Measurements from ENCODE around the gene LMO1.

Gene LMO1

DNA sequence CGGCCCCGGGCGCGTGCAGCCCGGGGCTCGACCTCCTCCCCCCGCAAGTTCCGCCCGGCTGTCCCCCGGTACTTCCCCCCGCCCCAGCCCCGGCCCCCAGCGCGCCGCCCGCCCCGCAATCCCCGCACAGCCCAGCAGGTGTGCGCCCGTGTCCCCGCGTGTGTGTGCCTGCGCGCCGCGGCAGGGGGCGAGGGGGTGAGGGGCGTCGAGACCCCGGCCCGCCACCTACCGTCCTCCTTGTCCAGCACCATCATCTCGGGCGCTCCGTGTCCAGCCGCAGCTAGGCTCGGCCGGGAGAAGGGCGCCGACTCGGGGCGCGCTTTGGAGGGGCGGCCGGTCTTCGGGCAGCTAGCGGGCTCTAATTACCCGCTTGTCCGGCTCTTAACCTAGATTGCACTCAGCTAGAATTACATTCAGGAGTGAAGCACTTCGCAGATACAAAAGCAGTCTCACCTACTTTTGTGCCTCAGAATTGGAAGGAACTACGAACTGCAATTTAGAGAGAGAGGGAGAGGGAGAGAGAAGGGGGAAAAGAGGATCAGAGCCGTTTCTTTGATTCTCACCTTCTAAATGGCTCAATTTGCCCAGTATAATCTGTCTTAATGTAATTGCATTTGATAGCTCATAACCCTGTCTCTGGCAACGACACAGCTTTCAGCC, 439 bp downstream of the LMO1 start:
- no peak for DNase-seq (ENCODE audit: low spot score)

DNA sequence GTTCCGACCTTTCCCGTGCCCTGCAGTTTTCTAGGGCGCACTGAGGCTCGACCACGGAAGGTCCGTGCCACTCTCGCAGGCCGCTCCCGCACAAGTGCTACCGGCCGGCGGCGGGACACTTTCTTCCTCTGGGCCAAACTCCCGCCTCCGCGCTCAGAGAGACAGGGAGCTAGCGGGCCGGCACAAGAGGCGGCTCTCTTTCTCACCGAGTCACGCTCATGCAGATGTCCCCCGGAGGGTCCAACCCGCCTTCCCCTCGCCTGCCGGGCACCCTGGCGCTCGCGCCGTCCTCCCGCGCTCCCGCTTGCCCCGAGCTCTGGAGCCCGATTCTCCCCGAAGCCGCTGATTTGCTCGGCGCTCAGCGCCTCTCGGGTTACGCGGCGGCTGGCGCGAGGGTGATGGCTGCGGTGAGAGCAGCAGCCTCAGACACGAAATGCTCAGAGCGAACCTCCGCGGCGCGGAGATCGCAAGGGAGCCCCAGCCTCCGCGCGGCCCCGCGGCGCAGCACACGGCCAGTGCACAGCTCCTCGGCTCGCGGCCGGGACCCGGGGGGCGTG, 1.0 kb downstream of the LMO1 start:
- DNase-seq (ENCODE audit: low spot score), result peak; percentile 71

DNA sequence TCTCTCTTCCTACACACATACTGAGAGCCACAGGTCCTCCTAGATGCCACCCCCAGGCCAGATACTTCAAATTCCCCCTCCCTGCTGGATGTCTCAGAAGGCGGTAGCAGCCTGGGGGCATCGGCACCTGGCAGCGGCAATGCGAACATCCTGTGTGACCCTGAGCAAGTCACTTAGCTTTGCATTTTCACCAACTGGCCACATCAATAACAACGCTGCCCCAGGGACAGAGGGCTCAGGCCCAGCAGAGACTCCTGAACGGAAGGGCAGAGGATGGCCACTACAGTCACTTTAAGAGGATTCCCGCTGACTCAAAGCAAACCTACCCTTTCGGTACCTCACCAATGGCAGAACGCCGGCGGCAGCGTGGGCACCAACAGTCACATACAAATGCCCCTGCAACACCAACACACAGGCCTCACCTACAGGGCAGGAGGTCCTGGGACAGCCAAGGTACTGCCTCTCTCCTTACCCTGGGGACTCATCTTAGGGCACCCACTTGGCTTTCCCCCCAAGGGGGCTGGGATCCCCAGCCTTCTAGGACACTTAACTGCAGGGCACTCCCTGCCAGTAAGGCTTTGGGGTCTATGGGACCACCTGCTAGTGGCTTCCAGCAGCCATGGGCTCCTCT, 1.6 kb downstream of the LMO1 start:
- no peak for DNase-seq (ENCODE audit: low spot score)

DNA sequence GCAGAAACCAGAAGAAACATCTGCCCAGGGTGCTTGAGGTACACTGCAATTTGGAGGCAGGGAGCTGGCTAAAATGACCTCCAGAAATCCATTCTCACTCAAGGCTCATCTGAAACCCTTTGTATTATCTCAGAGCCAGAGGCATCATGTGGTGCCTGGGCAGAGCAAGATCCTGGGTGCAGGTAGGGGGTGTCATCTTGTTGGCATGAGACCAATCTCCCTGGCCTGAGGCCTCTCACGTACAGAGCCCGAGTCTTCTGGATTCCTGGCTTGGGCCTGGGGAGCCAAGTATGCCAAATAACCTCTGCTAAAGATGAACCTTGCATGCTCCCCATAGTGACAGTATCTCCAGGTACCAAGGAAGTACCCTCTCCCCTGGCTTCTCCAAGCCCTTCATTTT, 2.4 kb downstream of the LMO1 start:
- DNase-seq (ENCODE audit: low spot score), result no peak

DNA sequence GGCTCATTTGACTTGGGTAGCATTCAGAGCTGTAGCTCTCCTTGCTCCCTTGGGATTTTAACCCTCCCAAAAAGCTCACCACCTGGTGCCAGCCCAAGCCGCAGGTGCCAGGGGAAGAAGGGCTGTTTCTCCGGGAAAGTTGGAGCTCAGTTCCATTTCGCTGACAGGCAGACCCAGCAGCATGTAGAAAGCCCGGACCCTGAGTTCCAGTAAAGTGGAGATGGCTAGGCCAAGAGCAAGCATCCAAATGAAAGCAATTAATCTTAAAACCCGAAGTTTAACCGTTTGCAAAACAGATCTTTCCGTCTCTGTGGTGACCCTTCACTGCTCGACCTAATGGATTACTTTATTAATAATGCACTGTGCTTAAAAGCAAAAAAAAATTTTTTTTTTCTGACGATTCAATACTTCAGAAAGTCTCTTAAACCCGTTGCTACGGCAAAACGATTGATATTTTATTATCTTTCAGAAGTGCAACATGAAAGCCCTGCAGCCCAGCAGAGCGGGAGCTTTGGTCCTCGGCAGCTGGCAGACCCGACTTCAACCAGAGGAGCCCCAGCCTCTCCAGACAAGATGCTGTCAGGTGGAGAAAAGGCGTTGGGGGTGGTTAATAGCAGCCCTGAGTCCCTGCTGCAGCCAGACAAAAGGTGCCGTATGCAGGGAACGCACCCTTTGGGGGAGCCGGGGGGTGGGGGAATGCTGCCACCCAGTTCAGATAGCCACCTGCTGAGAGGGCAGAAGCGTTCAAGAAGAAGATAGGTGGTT, 3.3 kb downstream of the LMO1 start:
- no peak for DNase-seq (ENCODE audit: low spot score)

DNA sequence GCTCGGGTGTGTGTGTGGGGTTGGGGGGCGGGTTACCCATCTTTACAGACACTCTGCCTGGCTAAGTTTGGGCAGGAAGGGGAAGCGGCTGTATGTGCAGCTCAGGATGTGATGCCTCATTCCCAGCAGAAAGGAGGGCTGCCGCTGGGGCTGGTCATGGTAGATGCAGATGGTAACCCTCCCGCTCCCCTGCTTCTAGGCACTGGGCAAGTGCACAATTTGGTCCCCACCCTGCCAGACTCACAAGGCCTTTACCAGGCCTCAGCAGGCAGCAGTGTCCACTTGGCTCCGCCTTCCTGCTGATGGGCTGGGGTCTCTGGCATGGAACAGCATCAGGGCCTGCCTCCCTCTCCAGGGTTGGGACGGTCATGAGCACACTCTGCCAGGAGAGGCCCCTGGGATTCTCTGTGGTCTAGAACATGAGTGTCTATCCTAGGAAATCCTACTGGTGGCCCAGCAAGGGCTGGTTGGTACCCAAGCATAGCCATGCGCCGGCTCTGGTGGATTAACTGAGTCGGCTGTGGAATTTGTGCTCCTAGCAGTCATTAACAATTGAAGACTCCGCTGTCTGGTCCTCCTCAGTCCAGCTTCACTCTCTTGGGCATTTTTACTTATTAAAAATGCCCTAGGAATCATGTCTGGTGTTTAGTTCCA, 4.2 kb downstream of the LMO1 start:
- no peak for DNase-seq (ENCODE audit: low spot score)

DNA sequence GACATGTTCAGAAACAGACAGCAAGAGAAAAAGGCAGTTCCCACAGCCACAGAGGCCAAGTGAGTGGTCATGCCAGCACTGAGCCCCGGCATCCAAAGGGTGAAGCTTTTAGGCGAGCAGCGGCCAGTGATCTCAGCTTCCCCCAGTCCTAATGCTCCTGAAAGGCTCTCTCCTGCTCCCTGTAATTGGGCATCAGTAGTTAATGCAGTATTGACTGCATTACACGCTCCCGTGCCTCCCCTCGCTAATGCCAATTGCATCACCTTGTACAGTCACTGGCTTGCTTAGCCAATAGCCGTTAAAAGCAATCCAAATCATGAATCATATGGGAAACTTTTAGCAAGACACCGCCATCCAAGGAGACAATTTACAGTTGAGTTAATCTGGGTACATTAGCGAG, 4.9 kb downstream of the LMO1 start:
- no peak for DNase-seq (ENCODE audit: low spot score)

DNA sequence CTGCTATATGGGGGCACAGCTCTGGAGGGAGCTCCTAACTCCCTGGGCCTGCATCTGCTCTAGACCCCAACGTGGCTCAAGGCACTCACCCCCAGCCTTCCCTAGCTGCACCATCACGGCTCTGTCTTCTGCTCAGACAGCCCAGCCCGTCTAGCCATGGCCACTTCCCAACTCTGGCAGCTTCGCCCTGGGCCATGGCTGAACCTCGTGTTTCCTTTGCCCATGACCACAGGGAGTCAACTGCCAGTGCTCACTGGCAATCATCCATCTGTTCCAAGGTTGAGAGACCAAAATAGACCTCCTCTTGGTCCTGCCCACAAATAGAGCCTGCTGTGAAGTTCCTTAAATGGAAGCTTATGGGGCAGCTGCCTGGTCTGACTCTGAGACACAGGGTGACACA, 5.4 kb downstream of the LMO1 start:
- DNase-seq (ENCODE audit: low spot score), result no peak

DNA sequence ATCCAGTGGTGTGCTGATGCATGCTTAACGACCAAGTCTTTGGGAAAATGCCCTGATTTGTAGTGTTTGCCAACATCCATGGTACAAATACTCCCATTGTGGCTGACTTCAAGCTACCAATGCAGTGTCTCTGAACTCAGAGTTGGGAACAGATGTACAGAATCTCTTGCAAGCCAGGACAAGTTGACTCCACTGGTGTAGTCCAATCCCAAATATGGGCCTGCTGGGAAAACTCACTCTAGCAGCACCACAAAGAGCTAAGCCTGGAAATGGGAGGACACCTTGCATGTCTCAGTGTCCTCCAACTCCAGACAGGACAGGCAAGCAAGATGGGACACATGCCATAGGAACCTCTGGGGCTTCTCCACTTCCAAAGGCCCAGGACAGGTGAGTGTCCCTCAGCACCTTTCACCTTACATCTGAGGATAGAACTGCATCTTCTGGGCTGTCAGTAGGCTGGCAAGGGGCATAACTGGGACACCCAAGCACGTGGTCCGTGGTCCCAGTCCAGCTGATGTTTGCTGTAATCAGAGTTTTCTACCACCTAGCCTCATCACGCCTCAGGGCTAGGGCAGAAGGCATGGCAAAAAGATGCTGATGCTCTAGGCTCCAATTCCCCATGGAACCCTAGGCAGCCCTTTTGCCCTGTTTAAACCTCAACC, 6.5 kb downstream of the LMO1 start:
- no peak for DNase-seq (ENCODE audit: low spot score)

DNA sequence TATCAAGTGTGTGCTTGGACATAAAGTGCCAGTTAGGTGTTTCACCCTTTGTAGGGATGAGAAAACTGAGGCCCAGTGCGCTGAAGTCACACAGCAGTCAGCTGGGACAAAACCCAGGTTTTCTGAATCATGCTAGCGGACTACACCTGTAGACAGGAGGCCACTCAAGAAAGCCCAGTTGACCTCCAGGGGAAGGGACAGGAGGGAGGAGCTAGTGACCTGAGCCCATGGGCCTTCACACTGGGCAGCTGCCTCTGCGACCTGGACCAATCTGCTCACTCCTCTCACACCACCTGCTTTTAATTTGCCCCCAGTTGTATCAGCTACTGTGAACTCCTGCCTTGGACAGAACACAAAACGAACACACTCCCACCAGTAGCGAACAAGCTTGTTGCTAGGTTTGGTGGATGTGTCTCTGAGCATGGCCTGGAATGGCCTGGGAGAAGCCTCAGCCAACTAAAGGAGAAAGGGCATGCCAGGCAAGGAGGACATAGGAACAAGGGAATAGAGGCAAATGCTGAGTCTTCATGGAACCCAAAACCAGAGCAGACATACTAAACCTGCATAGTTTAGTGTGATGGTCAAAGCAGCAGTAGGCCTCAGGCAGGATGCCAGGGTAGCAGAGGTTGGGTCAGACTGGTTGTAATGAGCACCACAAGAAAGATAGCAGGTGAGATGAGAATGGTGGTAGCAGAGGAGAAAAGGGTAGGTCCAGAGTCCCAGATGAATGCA, 7.2 kb downstream of the LMO1 start:
- no peak for DNase-seq (ENCODE audit: low spot score)

DNA sequence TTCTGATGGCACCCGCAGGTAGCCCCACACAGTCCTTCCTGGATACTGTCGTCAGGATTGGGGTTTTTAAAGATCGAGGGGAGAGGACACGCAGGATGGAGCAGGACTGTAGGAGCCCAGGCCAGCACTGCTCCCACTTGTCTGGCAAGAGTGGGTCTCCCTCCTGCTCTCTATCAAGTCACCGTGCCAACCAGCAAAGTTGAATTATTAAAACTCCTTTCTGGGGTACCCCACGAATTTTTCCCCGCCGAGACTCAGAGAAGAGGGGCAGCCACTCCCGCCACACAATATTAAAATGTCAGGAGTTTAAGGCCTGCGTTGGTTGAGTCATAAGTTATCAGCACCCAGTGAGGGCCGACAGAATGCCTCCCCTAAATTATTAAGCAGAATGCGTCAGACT, 10.1 kb downstream of the LMO1 start:
- no peak for DNase-seq (ENCODE audit: low spot score)

DNA sequence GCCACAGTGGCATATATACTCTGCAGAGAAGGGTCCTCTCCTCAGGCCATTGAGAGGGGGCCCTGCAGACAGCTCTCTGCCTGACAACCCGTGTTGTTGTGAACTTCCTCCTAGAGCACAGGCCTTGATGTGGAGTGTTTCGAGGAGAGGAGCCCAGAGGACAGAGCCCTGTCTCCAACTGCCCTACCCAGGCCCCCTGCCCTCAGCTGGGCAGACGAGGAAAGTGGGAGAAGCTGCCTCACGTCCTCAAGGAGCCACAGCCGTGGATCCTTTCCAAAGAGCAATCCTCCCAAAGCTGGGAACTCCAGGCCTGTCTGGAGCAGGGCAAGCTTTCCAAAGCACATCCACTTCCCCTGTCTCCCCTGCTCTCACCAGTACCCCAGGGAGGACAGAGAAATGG, 10.7 kb downstream of the LMO1 start:
- no peak for DNase-seq (ENCODE audit: low spot score)

DNA sequence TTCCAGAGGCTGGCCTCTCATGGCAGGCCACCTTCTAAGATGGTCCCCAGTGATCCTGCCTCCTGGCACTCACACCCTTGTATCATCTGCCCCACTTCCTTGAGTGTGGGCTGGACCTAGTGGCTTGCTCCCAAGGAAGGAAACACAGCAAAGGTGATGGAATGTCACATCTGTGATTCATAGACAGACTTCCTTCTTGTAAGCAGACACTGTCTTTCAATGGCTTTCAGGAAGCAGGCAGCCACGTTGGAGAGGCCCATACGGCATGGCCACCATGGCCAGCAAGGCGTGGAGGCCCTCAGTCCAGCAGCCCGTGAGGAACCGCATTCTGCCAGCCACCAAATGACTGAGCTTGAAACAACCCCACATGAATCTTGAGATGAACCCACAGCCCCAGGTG, 11.3 kb downstream of the LMO1 start:
- no peak for DNase-seq (ENCODE audit: low spot score)

DNA sequence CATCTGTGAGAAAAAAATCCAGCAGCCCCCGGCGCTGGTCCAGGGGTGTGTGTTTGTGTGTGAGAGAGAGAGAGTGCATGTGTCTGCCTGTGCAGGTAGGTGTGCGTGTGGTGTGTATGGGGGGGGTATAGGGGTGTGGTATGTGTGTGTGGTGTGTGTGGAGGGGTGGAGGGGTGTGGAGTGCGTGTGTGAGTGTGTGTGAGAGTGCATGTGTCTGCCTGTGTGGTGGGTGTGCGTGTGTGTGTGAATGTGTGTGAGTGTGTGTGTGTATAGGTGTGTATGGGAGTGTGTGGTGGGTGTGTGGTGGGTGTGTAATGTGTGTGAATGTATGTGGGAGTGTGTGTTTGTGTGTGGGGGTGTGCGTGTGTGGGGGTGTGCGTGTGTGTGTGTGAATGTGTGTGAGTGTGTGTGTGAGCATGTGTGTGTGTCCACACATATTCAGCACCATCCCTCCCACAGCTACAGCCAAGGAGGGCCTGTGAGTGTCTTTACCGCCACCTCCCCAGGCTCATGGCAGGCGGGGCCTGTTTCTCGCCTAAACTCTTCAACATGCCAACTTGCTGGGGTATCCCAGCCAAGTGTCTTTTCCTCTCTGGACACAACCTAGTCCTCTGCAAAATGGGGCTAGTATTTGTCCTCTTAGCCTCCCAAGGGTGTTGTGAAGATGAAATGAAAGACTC, 11.9 kb downstream of the LMO1 start:
- no peak for DNase-seq (ENCODE audit: low spot score)

DNA sequence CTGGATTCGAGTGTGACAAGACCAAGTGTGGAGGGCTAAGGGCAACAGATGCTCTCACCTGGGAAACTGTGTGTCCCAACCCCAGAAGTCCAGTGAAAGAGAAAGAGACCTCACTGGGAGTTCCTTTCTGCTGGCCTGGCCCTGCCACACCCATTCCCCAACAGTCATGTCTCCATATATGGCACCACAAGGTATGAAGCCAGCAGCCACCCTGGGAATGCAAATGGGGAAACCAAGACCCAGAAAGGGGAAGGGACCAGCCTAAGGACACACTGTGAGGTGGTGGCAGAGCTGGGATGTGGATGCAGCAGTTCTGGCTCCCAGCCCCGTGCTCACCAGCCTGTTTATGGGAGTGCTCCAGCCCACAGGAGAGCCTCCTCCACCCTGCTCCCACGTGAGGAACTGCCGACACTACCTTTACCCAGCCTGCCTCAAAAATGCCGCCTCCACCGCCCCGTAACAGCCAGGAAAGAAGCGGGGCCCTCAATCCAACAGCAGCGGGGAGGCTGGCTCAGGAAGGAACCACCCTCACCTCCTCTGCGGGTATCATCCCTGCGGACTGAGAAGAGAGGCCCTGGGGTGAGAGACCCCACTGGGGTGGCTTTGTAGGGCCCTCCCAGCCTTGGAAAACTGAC, 12.6 kb downstream of the LMO1 start:
- DNase-seq (ENCODE audit: low spot score), result no peak

DNA sequence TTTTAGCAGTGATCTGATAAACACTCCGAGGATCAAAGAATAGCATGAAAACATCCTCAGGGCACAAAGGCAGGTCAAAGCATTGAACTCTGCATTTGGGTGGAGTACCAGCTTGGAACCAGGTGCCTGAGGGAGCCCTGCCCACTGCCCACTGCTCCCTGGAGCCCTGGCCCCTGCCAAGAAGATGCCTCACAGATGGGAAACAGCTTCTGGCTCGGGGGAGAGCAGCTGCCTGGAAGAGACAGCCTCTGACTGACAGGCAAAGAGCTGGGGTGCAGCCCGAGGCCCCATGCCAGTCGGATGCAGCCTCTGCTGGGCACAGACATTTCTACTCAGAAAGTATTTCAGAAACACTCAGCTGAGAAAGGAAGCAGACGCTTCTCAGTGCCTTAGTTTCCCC, 13.2 kb downstream of the LMO1 start:
- no peak for DNase-seq (ENCODE audit: low spot score)

DNA sequence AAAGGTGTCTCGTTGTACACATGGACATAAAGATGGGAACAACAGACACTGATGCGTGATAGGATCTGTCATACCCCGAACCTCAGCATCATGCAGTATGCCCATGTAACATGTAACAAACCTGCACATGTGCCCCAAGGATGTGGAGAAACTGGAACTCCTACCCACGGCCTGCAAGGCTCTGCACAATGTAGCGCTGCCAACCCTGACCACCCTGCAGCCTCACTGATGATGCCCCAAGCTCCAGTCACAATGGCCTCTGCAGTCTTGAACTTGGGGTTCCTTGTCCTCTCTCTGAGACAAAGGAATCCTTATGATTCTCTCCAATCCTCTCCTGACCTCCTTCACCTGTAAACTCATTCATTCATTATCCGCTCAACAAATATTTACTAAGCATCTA, 14.2 kb downstream of the LMO1 start:
- no peak for DNase-seq (ENCODE audit: low spot score)

DNA sequence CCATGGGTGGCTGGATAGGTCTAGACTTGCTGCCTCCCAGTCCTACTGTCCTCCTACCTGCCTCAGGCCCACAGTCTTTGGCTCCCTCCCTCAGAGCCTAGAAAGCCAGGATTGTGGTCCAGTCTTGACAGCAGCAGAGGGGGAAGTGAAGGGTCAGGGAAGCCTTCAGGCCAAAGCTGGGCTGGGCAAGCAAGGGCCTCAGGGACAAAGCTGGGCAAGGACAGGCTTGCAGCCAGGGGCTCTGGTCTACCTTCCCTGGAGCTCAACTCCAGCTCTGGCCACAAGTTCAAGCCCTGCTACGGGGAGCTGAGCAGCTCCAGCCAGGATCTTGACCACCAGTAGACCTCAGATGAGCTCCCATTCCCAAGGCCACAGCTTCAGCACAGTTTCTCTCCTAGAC, 14.9 kb downstream of the LMO1 start:
- no peak for DNase-seq (ENCODE audit: low spot score)

DNA sequence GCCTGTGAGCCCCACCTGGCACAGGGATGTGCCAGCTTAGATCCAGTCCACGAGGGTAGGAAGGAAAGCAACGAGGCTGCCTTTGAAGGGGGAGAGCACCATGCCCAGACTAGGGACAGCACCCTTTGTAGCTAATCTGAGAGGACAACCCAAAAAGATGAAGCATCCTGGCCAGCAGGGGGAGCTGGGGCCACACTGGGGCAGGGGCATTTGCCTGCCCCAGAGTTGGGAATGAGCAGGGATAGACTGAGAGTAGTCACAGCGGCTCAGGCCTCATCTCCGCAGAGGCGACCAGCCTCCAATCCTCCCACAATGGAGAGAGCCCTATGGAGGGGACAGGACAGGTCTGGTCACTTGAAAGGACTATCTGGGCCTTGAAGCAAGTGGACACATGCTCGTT, 16.4 kb downstream of the LMO1 start:
- DNase-seq (ENCODE audit: low spot score), result no peak

DNA sequence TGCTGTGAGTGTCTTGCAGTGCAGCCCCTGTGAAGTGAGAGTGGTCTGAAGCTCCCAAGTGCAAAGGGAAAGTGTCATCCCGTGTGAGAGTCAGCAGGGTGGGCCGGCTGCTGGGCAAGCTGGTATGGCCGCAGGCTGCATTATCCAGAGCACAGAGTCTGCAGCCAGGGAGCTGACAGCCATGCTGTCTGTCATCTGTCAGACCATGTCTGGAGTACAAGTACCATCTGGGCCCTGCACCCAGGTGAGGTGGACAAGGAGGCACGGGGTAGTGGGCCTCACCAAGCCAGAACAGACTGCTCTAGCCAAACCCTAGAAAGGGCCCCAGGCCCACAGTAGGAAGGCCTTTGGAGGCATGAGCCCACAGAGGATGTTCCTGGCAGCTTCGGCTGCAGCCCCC, 20.2 kb downstream of the LMO1 start:
- DNase-seq (ENCODE audit: low spot score), result no peak
